HFFc6 (cell line): ENCODE measurements around the gene COX7B. TPM values are rescaled to one million over a fixed set of nuclear protein-coding genes. Genes with fewer than 3 reads are reported as not detected.
"Not testable (repeated sequence)": the region's sequence is repeated elsewhere in the genome, so short reads cannot be mapped to it uniquely, and the experiment has no call there.

Experiments used
- DNase-seq: peaks from one replicate; pipeline ENCODE4 v3.0.0-alpha.2; 2018
- H3K27ac Mint-ChIP-seq: 2 replicates; pipeline ENCODE4 v1.8.0; 2020; ENCODE audit warnings: mild to moderate bottlenecking, mixed read lengths
- H3K27me3 Mint-ChIP-seq: 2 replicates; pipeline ENCODE4 v1.8.0; 2021; ENCODE audit warnings: mild to moderate bottlenecking, moderate library complexity, mixed read lengths; ENCODE audit not compliant: insufficient read depth
- H3K36me3 Mint-ChIP-seq: 2 replicates; pipeline ENCODE4 v1.8.0; 2021; ENCODE audit warnings: low read depth, mixed read lengths
- H3K4me1 Mint-ChIP-seq: 2 replicates; pipeline ENCODE4 v1.8.0; 2020; ENCODE audit warnings: low read depth, mixed read lengths
- H3K4me3 Mint-ChIP-seq: 2 replicates; pipeline ENCODE4 v1.8.0; 2020; ENCODE audit warnings: mild to moderate bottlenecking, moderate library complexity, mixed read lengths
- H3K9me3 Mint-ChIP-seq: 2 replicates; pipeline ENCODE4 v1.8.0; 2020; ENCODE audit warnings: mild to moderate bottlenecking, mixed read lengths
- CTCF ChIP-seq: fragments of 200-600 bp; sonication (generic); IDR thresholded peaks from 2 replicates; pipeline ENCODE4 v1.5.0; 2021; ENCODE audit warnings: antibody characterized with exemption, mild to moderate bottlenecking
- total RNA-seq, 6 experiments: library from RNA; stranded (reverse); fragmentation: NEBNext Ultra II Directional; extraction: Animal tissue kit (Norgen Biotek cat#: 25700); gene quantifications; 2 replicates in 1 of 6; 3 replicates in 5 of 6; pipeline ENCODE4 v1.2.3, GENCODE V29; 2021

The COX7B gene
- total RNA-seq, 6 experiments from 2014 or later: 196 to 250 (median 231) TPM

- Mint-ChIP-seq H3K36me3 (no peaks in the 10 kb centered on the region), H3K4me1 (peaks cover 16% of the 10 kb centered on the region), H3K9me3 (no peaks in the 10 kb centered on the region)
Observed at GRCh38 chrX:77935886-77936285, 36.6 kb downstream of the COX7B start.

GRCh38 chrX:77936299-77936698 lies 37.0 kb downstream of the COX7B start:
- Mint-ChIP-seq H3K36me3 (no peaks in the 10 kb centered on the region), H3K27me3 (no peaks in the 10 kb centered on the region), H3K4me3 (no peak overlapping the region), H3K27ac (no peak overlapping the region), H3K9me3 (no peaks in the 10 kb centered on the region), H3K4me1 (peaks cover 16% of the 10 kb centered on the region)
- no peak for TF ChIP-seq CTCF
- DNase-seq: no peak

More at GRCh38 chrX:77935886-77936285, 36.6 kb downstream of the COX7B start:
- DNase-seq: no peak
- H3K4me3 Mint-ChIP-seq: no peak overlapping the region
- no peak overlapping the region for H3K27ac Mint-ChIP-seq
- H3K27me3 Mint-ChIP-seq: no peaks in the 10 kb centered on the region
- no peak for TF ChIP-seq CTCF

GRCh38 chrX:77937291-77937690 lies 38.0 kb downstream of the COX7B start:
- Mint-ChIP-seq H3K36me3 (no peaks in the 10 kb centered on the region), H3K27me3 (no peaks in the 10 kb centered on the region), H3K9me3 (no peaks in the 10 kb centered on the region), H3K4me1 (peaks cover 16% of the 10 kb centered on the region), H3K27ac (peak overlapping the region; percentile 56), H3K4me3 (no peak overlapping the region)
- TF ChIP-seq CTCF: no peak
- peak; percentile 5 for DNase-seq

GRCh38 chrX:77938083-77938680 lies 38.9 kb downstream of the COX7B start:
- Mint-ChIP-seq H3K27ac (no peak overlapping the region), H3K4me1 (peaks cover 16% of the 10 kb centered on the region), H3K36me3 (no peaks in the 10 kb centered on the region), H3K4me3 (no peak overlapping the region), H3K9me3 (no peaks in the 10 kb centered on the region), H3K27me3 (no peaks in the 10 kb centered on the region)
- no peak for TF ChIP-seq CTCF
- no peak for DNase-seq

- DNase-seq, H3K4me1 Mint-ChIP-seq, H3K27me3 Mint-ChIP-seq: not testable (repeated sequence)
Observed at GRCh38 chrX:77945031-77945430, 45.8 kb downstream of the COX7B start.

GRCh38 chrX:77945910-77946545 lies 46.8 kb downstream of the COX7B start:
- H3K9me3 Mint-ChIP-seq: no peaks in the 10 kb centered on the region
- DNase-seq: no peak
- no peaks in the 10 kb centered on the region for H3K36me3 Mint-ChIP-seq
- H3K4me3 Mint-ChIP-seq: no peak overlapping the region
- no peaks in the 10 kb centered on the region for H3K27me3 Mint-ChIP-seq
- H3K4me1 Mint-ChIP-seq: no peaks in the 10 kb centered on the region
- H3K27ac Mint-ChIP-seq: no peak overlapping the region
- TF ChIP-seq CTCF: no peak

More at GRCh38 chrX:77945031-77945430, 45.8 kb downstream of the COX7B start:
- H3K9me3 Mint-ChIP-seq, H3K36me3 Mint-ChIP-seq, H3K4me3 Mint-ChIP-seq, H3K27ac Mint-ChIP-seq: not testable (repeated sequence)
